K562 (cell line): Measurements from ENCODE around the gene GFRA1. TPM values are rescaled to one million over a fixed set of nuclear protein-coding genes. Genes with fewer than 3 reads are reported as not detected.

Experiments
- CUX1 ChIP-seq: fragments of 200-800 bp; sonication (Bioruptor generic); IDR thresholded peaks from 2 replicates; pipeline ENCODE4 v1.6.1; 2016; ENCODE audit warnings: missing genetic modification characterization, missing compliant biosample characterization
- DEAF1 ChIP-seq: fragments of 450-650 bp; formaldehyde crosslinking; IDR thresholded peaks from 2 replicates; pipeline ENCODE4 v1.4.0; 2020; ENCODE audit warnings: mild to moderate bottlenecking, moderate library complexity
- E4F1 ChIP-seq: fragments of 250-450 bp; sonication (Bioruptor Pico); IDR thresholded peaks from 2 replicates; pipeline ENCODE4 v1.5.0; 2021; ENCODE audit warnings: mild to moderate bottlenecking, borderline replicate concordance
- MTA3 ChIP-seq: fragments of 450-650 bp; formaldehyde crosslinking; IDR thresholded peaks from 2 replicates; pipeline ENCODE4 v1.6.1; 2017; ENCODE audit warnings: mild to moderate bottlenecking, borderline replicate concordance
- NFXL1 ChIP-seq: fragments of 450-650 bp; formaldehyde crosslinking; IDR thresholded peaks from 2 replicates; pipeline ENCODE4 v1.4.0; 2021; ENCODE audit warnings: mild to moderate bottlenecking
- RBM39 ChIP-seq: fragments of 200-400 bp; formaldehyde crosslinking; optimal IDR thresholded peaks from 2 replicates; pipeline ENCODE3; 2018; ENCODE audit warnings: low read depth, low read length
- SP1 ChIP-seq: sonication (generic); formaldehyde crosslinking; IDR thresholded peaks from 2 replicates; pipeline ENCODE4 v1.8.1; 2022; ENCODE audit warnings: mild to moderate bottlenecking, missing genetic modification reagents
- ZBTB2 ChIP-seq: fragments of 450-650 bp; IDR thresholded peaks from 2 replicates; pipeline ENCODE4 v1.6.1; 2016; ENCODE audit warnings: antibody characterized with exemption
- ZEB2 ChIP-seq: fragments of 450-650 bp; IDR thresholded peaks from 2 replicates; pipeline ENCODE4 v1.6.1; 2016
- ZKSCAN8 ChIP-seq: fragments of 200-800 bp; sonication (Bioruptor generic); IDR thresholded peaks from 2 replicates; pipeline ENCODE4 v1.6.1; 2016; ENCODE audit warnings: missing genetic modification characterization, missing compliant biosample characterization
- ZSCAN29 ChIP-seq: fragments of 450-650 bp; IDR thresholded peaks from 2 replicates; pipeline ENCODE4 v1.6.1; 2017
- polyA plus RNA-seq, 8 experiments: library from polyadenylated mRNA; depleted of rRNA in 4 of 8; stranded (reverse) in 5 of 8; unstranded in 3 of 8; fragments of >200 nt; fragmentation: Nextera tagmentation in 2 of 8; fragmentation: Illumina TruSeq in 1 of 8; extraction: Ambion mirVana in 2 of 8; extraction: Trizol in 1 of 8; gene quantifications; 2 replicates each; pipeline versions ENCODE4 v1.2.1 to v1.2.3, GENCODE V29; 2011 to 2014; ENCODE audit warnings: inconsistent platforms in 1 of 8, missing spikeins in 1 of 8
- total RNA-seq, 7 experiments: library from RNA; depleted of rRNA in 6 of 7; stranded (reverse); fragments of >200 nt in 6 of 7; fragmentation: Illumina TruSeq in 2 of 7; extraction: Trizol in 2 of 7; gene quantifications; 2 replicates each; pipeline versions ENCODE4 v1.2.1 to v1.2.3, GENCODE V29; 2011 to 2021; ENCODE audit warnings: low replicate concordance in 1 of 7

GFRA1 gene
- total and polyA plus RNA-seq, 9 of the 15 experiments (the other 6 are each of a cell fraction or from before 2014, with no cell fraction given): 0.04 TPM; not detected in 8

- no peak for TF ChIP-seq NFXL1 (CRISPR knock-in tag)
- no peak for TF ChIP-seq RBM39
- TF ChIP-seq CUX1 (CRISPR knock-in tag): no peak
- no peak for TF ChIP-seq ZBTB2
- TF ChIP-seq E4F1 (CRISPR knock-in tag): no peak
- no peak for TF ChIP-seq DEAF1
- no peak for TF ChIP-seq MTA3
- no peak for TF ChIP-seq ZKSCAN8 (CRISPR knock-in tag)
- TF ChIP-seq ZEB2: no peak
- no peak for TF ChIP-seq SP1 (CRISPR knock-in tag)
- TF ChIP-seq ZSCAN29: no peak
These were observed 125.7 kb downstream of the GFRA1 start (continued) for GRCh38 chr10:116147147-116147905.
